AML-193 (cell line): ENCODE measurements around the gene HOXD9.

Experiments used
- DNase-seq, 2 experiments: peaks; one replicate each; lab custom pipeline; 2025; lab: John Stamatoyannopoulos, UW

The HOXD9 gene

GRCh38 chr2:176138923-176139660 lies 16.6 kb downstream of the HOXD9 start:
- DNase-seq: no peak

GRCh38 chr2:176139661-176140512 lies 17.4 kb downstream of the HOXD9 start:
- no peak for DNase-seq

- DNase-seq: peak; percentile 43 to 44
Observed at GRCh38 chr2:176140513-176141317, 18.2 kb downstream of the HOXD9 start.

GRCh38 chr2:176142281-176142680 lies 19.8 kb downstream of the HOXD9 start:
- no peak for DNase-seq

- DNase-seq: no peak
Observed at GRCh38 chr2:176145085-176145969, 22.8 kb downstream of the HOXD9 start.

- no peak for DNase-seq
Observed at GRCh38 chr2:176146101-176146500, 23.6 kb downstream of the HOXD9 start.

- DNase-seq: no peak
Observed at GRCh38 chr2:176146645-176147044, 24.1 kb downstream of the HOXD9 start.

- no peak for DNase-seq
Observed at GRCh38 chr2:176147210-176147799, 24.8 kb downstream of the HOXD9 start.

GRCh38 chr2:176147800-176148496 lies 25.4 kb downstream of the HOXD9 start:
- DNase-seq: no peak

GRCh38 chr2:176148751-176149421 lies 26.4 kb downstream of the HOXD9 start:
- DNase-seq: no peak

- DNase-seq: no peak
Observed at GRCh38 chr2:176149481-176149938, 27.0 kb downstream of the HOXD9 start.

GRCh38 chr2:176149939-176150583 lies 27.5 kb downstream of the HOXD9 start:
- no peak for DNase-seq

GRCh38 chr2:176150584-176151441 lies 28.3 kb downstream of the HOXD9 start:
- no peak for DNase-seq

- no peak for DNase-seq
Observed at GRCh38 chr2:176151442-176152287, 29.1 kb downstream of the HOXD9 start, which contains the start of gene HOXD4. HOXD4 (plus strand) TSS chr2:176151550; CDS start chr2:176151634, 84 bp downstream.

- no peak for DNase-seq
Observed at GRCh38 chr2:176152350-176153181, 30.0 kb downstream of the HOXD9 start.

- DNase-seq: no peak
Observed at GRCh38 chr2:176154576-176155252, 32.2 kb downstream of the HOXD9 start.
